ENCODE data around the gene KRT6C.
"Not testable (repeated sequence)": the region's sequence is repeated elsewhere in the genome, so short reads cannot be mapped to it uniquely, and the experiment has no call there.

KRT6C gene

DNA sequence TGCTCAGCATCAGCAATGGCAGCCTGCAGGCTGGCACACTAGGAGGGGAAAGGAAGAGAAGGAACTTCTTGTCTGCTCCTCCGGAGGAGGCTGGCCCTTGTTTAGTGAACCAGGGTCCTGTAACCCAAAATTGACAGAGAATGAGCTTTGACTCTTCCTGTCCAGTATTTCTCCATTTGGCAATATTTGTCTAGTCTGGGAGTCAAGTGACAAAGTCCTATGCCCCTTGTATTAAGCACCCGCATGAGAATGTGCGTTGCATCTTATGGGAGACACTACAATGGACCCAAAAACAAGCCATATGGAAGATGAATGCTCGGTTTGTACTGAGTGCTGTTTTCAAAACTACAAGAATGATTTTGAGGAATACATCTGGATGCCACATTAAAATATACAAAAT, 3.8 kb downstream of the KRT6C start:
- TF ChIP-seq ZFX (IDR thresholded peaks at IDR 0.05): no peak
- H3K27ac ChIP-seq: no peak overlapping the region

DNA sequence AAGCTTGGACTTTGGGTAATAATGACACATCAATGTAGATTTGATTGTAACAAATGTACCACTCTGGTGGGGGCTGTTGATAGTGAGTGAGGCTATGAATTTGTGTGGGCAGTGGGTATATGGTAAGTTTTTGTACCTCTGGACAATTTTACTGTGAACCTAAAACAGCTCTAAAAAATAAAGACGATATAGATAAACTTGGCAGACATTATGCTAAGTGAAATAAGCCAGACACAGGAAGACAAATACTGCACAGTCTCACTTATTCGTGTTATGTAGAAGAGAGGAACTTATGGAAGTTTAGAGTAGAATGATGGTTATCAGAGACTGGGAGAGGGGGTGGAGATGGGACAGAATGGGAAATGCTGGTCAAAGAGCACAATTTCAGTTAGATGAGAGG, 8.7 kb downstream of the KRT6C start:
- no peak for TF ChIP-seq ZFX (IDR thresholded peaks at IDR 0.05)
- TF ChIP-seq, protein P1, sequence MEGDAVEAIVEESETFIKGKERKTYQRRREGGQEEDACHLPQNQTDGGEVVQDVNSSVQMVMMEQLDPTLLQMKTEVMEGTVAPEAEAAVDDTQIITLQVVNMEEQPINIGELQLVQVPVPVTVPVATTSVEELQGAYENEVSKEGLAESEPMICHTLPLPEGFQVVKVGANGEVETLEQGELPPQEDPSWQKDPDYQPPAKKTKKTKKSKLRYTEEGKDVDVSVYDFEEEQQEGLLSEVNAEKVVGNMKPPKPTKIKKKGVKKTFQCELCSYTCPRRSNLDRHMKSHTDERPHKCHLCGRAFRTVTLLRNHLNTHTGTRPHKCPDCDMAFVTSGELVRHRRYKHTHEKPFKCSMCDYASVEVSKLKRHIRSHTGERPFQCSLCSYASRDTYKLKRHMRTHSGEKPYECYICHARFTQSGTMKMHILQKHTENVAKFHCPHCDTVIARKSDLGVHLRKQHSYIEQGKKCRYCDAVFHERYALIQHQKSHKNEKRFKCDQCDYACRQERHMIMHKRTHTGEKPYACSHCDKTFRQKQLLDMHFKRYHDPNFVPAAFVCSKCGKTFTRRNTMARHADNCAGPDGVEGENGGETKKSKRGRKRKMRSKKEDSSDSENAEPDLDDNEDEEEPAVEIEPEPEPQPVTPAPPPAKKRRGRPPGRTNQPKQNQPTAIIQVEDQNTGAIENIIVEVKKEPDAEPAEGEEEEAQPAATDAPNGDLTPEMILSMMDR (conservative IDR thresholded peaks at IDR 0.05): no peak
- H3K27ac ChIP-seq: no peak overlapping the region

DNA sequence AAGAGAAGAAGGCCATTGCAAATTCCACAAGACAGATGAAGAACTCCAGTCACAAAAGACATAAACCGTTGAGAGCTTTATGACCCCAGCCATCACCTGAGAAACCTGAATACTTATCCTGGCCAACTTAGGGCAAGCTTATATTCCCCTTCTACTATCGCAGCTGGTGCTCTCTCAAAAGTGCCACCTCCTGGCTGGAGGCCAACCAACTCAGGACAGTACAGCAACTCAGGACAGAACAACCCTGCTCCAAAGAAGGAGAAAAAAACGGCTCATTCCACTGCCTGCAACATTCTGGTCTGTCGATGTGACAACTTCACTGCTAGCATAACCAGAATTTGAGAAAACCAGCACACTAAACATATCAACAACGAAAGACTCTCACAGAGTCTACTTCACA, 11.9 kb downstream of the KRT6C start:
- TF ChIP-seq, protein P1 (conservative IDR thresholded peaks at IDR 0.05): no peak
- TF ChIP-seq ZFX (IDR thresholded peaks at IDR 0.05): no peak
- H3K27ac ChIP-seq: no peak overlapping the region

DNA sequence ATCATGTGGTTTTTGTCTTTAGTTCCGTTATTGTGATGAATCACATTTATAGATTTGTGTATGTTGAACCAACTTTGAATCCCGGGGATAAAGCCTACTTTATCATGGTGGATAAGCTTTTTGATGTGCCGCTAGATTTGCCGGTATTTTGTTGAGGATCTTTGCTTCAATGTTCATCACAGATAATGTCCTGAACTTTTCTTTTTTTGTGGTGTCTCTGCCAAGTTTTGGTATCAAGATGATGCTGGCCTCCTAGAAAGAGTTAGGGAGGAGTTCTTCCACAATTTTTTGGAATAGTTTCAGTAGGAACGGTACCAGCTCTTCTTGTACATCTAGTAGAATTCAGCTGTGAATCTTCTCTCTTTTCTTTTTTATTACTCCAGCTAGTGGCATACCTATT, 14.7 kb downstream of the KRT6C start:
- TF ChIP-seq ZFX (IDR thresholded peaks at IDR 0.05): no peak
- TF ChIP-seq, protein P1 (conservative IDR thresholded peaks at IDR 0.05): no peak
- no peak overlapping the region for H3K27ac ChIP-seq

DNA sequence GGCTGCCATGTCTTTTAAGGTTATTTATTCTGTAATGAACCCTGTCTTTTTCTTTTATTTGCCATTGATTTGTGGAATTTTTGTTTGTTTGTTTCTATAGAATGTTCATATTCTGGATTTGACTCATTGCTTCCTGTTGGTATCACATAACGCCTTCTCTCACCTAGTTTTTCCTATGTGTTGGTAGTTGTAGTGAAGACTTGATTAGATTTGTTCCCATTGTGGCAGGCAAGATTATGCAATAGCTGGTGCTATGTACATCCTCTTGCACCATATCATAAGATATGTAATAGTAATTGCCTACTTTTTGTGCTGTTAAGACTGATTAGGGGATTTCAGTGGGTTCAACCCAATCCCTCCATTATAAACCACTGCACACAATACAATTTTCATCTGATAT, 17.8 kb downstream of the KRT6C start:
- no peak overlapping the region for H3K27ac ChIP-seq
- no peak for TF ChIP-seq ZFX (IDR thresholded peaks at IDR 0.05)
- TF ChIP-seq, protein P1 (conservative IDR thresholded peaks at IDR 0.05): no peak

DNA sequence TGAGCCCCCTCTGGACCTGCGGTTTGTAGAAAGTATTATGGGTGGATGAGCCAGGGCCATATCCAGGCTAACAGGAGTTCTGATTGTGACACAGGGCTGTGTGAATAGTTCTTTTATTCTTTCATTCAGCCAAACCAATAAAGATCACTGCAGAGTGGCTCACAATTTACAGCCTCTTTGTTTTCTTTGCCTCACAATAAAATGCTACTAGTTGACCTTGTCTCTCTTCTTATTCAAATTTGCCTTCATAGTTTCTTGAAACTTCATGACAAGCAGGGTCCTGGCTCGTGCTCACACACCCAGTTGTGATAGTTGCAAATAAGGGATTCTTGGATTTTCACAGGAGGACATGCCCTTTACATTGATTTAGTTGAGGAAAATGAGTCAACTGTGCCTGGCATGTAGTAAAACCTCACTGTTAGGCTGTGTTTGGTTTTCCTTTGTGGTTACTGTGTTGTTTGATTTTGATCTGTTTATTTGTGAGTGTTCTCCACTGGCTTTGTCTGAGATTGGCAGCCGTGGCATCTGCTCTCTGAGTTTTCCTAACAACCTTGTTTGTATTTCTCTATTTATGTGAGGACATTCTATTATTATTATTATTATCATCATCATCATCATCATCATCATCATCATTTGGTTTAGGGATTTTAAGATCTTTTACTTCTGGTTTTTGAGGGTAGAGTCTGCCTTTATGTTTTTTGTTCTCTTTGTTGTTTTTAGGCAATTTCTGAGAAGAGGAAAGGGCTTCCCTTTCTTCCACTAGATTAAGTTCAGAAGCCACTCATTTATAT, 19.0 kb downstream of the KRT6C start:
- no peak overlapping the region for H3K27ac ChIP-seq
- TF ChIP-seq, protein P1 (conservative IDR thresholded peaks at IDR 0.05): no peak
- no peak for TF ChIP-seq ZFX (IDR thresholded peaks at IDR 0.05)

DNA sequence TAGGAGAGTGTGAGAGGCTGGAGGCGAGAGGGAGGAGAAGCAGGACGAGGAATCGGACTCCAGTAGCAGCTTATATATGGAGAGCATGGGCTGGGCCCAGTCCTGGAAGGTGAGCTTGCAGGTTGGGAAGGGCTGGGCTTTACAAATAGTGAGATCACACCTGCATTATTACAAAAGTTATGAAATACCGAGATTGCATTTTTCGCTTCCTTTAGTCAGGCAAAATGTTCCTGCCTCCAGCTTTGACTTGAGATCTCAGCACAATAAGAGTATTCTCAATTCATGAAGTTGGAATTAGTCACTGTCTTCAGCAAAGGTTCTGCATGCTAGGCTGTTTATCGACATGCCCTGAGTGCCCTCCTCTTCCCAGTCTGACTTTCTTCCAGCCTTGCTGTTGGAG, 21.5 kb downstream of the KRT6C start, which contains the start of gene KRT6B:
KRT6B (minus strand) TSS at position 46 of the 400 bp plus-strand sequence. CDS start 68 bp downstream, outside the sequence.
- no peak for TF ChIP-seq ZFX (IDR thresholded peaks at IDR 0.05)
- TF ChIP-seq, protein P1 (conservative IDR thresholded peaks at IDR 0.05): no peak
- no peak within 1 kb of the TSS for H3K27ac ChIP-seq

DNA sequence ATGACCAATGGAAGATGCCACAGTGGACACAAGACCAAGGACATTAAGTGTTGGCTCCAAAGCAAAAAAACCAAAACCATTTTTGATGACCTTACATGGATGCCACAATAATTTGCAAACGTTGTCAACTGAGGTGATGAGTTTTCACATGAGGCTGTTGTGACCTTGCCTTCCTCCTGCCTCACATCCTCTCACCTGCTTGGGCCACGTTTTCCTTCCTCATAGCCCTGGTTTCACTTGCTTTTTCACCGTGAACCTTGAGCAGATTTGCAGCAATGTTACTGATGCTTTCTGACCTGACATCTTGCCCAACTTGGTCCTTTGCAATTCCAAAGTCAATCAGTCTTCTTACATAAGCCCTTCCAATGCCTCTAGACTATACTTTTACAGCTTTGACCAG, 25.4 kb downstream of the KRT6C start:
- no peak overlapping the region for H3K27ac ChIP-seq

DNA sequence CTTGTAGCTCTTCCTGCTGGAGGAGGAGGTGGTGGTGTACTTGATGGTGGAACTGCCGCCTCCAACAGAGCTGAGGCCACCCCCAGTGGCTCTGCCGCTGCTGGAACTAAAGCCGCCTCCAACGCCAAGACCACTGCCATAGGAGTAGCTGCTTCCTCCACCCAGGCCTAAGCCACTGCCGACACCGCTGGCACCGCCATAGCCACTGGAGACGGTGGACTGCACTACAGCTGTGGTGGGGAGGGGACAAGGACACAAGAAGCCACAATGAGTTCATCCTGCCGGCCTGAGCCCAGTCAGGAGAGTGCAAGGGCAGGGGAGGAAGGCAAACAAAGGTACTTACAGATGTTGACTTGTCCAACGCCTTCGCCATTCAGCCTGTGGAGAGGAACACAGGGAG, 26.4 kb downstream of the KRT6C start:
- not testable (repeated sequence) for H3K27ac ChIP-seq

More for the DNA sequence above, 25.4 kb downstream of the KRT6C start:
- TF ChIP-seq ZFX (IDR thresholded peaks at IDR 0.05): no peak
- TF ChIP-seq, protein P1 (conservative IDR thresholded peaks at IDR 0.05): no peak

Data from C4-2B (cell line).